HG03097 (cell line): ENCODE results near the gene LYZ.

ENCODE experiments used
- ATAC-seq: cut with Tn5 transposase; IDR thresholded peaks from one replicate; pipeline ENCODE4 v1.9.1; 2021; ENCODE audit not compliant: unreplicated experiment, low FRiP score

Gene LYZ

GRCh38 chr12:69338120-69338859 lies 9.9 kb upstream of the LYZ start:
- ATAC-seq, result no peak

- no peak for ATAC-seq
These were observed 9.2 kb upstream of the LYZ start for GRCh38 chr12:69338936-69339335.

- no peak for ATAC-seq
These were observed 8.2 kb upstream of the LYZ start for GRCh38 chr12:69339999-69340398.

DNA sequence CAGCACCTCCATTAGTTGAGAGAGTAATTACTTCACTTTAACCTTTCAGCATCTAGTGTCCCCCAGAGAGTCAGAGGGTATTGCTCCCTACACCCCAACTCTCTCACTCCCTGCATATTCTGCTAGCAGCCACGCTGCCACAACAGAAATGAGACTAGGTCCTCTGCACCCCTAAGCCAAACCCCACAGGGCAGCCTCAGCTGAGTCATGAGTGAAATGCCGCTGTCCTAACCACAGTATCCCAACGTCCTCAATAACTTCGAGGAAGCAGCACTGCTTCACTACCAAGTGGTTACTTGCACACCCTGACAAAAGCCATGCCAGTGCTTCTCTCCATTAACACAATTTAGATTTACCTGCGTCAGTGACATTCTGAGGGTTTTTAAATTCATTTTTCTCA lies 6.9 kb upstream of the LYZ start:
- ATAC-seq, result no peak

DNA sequence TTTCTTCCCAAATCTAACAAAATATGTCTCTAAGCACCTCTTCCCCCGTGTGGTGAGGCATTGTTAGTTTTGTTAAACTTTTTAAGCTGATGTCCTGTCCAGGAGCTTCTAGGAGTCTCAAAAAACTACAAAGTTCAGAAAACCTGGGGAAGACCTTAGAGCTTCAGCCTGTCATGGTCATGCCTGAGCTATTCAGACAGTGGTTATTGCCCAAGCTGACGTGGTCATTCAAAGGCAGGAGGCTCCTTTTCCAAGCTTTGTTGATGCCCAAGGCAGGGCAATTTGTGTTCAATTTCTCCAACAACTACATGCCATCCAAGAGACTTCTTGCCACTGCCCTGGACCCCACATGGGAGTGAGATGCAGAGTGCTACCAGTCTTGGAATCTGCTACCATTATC lies 5.8 kb upstream of the LYZ start:
- ATAC-seq, result no peak

DNA sequence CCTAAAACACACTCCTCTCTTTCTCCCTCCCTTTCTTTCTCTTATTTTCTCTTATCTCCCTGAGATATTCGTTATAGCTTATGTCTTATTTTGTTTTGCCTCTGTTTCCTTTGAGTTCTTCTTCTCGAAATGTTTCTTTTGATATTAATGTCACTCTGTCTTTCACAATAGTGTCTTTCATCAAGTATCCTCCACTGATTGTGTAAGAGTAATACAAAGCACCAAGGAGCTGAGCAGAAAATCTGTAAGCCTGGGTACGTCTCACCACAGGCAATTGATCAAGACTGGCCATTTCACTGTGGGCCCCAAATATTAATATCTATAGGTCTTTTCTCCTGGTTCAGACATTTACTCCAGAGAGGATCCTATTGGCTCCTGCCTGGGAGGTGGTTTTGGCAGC lies 4.8 kb upstream of the LYZ start:
- no peak for ATAC-seq

DNA sequence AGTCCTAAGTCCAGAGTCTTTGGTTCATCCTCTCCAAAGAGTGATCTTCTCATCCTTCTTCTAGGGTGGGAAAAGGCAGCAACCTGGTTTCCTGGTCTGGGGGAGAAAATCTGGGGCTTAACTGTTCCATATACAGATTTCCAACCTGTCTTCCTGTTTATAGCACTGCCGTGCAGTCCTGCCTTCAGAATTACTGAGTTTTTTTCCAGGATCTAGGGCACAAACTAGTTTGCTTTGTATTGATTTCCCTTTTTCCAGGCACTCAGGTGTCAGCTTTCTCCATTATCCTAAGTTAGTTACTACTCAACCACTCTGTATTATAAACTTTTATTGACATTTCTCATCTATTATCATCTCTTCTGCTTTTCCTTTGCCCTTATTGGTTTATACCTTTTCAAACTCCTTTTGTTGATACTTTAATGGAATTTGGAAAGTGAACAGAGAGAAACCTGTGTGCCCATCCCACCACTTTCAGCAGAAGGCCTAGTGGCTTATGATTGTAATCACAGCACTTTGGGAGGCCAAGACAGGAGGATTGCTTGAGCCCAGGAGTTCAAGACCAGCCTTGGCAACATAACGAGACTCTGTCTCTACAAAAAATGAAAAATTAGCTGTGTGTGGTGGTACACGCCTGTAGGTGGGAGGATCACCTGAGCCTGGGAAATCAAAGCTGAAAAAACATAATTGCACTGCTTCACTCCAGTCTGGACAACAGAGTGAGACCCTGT lies 4.1 kb upstream of the LYZ start:
- ATAC-seq, result no peak

- no peak for ATAC-seq
These were observed 3.1 kb upstream of the LYZ start for GRCh38 chr12:69345077-69345476.

DNA sequence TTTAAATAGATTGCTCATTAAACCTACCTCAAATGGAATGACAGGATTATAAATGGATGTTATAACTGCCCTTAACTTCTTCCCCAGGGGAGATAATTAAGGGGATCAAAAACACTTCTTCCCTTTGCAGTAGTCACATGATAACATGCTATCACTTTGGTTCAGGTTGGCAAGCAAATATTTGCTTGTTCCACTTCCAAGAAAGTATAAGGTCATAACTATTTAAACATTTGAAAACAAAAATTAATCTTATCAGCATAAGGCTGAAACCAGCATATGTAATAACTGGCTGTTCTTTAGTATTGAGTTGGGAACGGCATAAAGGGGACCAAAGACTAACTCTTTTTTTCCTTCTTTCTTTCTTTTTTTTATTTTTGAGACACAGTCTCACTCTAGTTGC lies 2.4 kb upstream of the LYZ start:
- no peak for ATAC-seq

DNA sequence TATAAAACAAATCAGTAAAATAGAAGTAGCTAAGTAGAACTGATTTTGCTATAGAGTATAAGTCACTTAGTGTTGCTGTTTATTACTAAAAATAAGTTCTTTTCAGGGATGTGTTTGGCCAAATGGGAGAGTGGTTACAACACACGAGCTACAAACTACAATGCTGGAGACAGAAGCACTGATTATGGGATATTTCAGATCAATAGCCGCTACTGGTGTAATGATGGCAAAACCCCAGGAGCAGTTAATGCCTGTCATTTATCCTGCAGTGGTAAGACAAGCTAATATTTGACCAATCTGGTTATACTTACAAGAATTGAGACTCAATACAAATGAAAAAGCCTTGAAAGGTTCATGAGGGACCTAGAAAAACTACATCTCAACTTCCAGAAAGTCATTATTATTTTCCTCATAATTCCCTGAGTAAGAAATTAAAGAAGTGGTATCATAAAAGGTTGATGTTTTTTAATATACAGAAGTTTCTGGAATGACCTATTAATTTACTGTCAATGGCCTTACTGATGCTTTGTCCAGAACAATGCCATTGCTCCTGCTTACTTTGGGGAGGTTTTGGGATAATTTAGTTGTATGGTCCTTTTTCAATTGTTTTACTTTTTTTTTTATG lies 1.9 kb downstream of the LYZ start:
- ATAC-seq, result no peak

DNA sequence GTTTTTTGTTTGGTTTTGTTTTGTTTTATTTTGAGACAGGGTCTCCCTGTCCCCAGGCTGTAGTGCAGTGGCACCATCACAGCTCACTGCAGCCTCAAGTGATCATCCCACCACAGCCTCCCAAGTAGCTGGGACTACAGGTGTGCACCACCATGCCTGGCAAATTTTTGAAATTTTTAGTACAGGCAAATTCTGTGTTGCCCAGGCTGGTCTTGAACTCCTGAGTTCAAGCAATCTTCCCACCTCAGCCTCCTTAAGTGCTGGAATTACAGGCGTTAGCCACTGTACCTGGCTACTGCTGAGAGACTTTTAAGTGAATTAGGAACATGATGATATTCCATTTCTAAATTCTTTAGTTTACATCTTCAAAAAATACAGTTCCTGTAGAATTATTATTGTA lies 2.6 kb downstream of the LYZ start:
- ATAC-seq, result no peak

DNA sequence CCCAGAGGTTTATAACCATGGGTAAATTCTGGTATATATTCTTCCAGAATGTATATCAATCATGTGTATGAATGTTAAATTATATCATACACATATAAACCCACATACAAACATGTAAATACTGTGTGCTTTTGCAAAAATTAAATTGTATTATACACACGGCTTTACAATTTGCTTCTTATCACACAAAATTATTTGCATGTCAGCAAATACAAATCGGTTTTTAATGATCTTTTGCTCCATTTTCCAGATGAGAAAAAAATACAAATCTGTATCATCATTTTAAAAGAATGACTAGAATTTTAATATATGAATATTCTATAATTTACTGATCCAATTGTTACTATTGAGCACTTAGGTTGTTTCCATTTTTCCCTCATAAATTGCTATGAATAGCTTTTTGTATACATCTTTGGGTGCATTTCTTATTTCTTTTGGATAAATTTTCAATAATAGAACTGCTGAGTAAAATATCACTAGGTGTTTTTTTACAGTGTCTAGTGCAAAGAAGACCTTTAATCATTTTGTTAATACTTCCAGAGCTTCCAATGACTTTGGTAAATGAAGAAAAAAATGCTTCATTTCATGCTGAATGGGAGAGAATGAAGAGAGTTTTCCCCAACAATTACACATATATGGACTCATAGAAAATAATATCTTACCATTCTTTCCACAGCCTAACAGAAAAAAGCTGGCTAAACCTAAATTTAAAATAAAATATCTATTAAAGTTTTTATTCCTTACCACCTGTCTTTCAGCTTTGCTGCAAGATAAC lies 3.5 kb downstream of the LYZ start:
- no peak for ATAC-seq

GRCh38 chr12:69352904-69353303 lies 4.7 kb downstream of the LYZ start:
- no peak for ATAC-seq

DNA sequence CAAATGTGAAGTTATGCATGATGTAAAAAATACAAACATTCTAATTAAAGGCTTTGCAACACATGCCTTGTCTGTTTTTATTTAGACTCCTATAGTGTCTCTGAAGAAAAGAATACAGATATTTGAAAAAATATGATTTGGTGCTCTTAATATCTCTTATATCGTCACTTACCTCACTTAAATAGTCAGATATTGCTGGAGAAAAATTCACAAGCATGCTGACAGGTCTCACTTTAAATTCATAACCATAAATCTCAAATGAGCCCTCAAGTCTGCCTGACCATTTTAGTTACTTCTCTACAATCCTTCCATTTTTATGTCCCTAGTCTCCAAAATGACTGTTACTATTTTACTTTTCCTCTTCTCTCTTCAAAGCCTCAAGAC lies 6.0 kb downstream of the LYZ start:
- no peak for ATAC-seq

- no peak for ATAC-seq
These were observed 6.5 kb downstream of the LYZ start for GRCh38 chr12:69354556-69355187.

- ATAC-seq, result no peak
These were observed 7.3 kb downstream of the LYZ start for GRCh38 chr12:69355363-69356028.

DNA sequence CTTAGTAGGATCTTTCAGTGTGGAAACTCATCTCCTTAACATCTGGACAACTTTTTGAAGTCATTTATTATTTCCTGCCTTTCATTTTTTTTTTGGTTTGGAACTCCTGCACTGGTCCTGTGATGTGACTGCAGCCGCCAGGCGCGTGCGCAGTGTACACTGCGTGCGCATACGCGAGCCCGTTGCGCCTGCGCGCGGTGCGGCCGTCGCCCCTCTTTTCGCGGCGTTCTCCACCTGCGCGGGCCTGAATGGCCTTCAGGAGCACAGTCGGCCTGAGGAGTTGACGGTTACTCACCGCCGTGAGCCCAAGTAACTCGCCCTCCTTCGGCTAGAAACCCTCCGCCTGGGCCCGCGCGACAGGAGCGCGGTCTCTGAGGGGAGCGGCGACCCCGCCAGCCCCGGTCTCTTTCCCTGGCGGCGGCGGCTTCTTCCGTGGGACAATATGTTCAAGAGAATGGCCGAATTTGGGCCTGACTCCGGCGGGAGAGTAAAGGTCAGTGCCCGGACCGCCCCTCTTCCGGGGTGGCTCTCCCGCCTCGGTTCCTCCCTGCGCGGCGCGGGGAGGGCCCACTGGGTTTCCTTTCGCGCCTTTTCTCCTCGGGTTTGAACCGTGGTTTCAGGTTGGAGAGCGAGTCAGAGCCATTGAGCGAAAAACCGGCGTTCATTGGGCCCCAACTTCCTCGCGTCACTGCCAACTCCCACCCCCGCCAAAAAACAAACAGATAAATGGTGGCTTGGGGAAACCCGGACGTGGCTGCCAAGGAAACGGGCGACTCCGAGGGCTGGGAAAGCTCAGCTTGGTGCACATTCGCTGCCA lies 11.6 kb downstream of the LYZ start, which contains the start of gene YEATS4:
Gene YEATS4, plus strand, starts transcription at position 213 of the 817 bp plus-strand sequence. Its CDS starts 230 bp downstream, at position 443.
- ATAC-seq, result peak; percentile 75

- no peak for ATAC-seq
These were observed 12.1 kb downstream of the LYZ start for GRCh38 chr12:69360348-69360672.

DNA sequence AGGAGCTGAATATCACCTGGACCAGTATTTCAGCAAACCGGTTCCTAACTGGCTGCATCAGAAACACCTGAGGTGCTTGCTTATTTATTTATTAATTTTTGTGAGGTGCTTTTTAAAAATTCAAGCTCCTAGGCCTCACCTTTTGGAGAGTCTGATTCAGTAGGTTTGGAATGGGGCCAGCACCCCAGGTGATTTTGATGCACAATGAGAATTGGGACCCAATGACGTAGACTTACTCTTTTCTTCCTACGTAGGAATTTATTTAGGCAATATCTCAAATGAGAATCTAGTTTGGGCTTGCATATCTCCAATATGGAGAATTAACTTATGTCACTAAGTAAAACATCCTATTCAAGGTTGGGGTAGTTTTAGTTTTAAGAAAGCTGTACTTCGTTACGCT lies 18.6 kb downstream of the LYZ start:
- no peak for ATAC-seq
